MCF 10A (cell line): ENCODE measurements around the gene TEX13C. TPM values are rescaled to one million over a fixed set of nuclear protein-coding genes. Genes with fewer than 3 reads are reported as not detected.
"Not testable (repeated sequence)": the region's sequence is repeated elsewhere in the genome, so short reads cannot be mapped to it uniquely, and the experiment has no call there.

Experiments
- BruUV-seq: library from RNA; stranded (reverse); fragments of 400-500 nt; replicated peaks from 2 replicates; lab custom pipeline; 2021; lab: Mats Ljungman, UMichigan
- CTCF ChIA-PET: fragments of 300-600 bp; sonication (Branson Sonifier 250); formaldehyde crosslinking; extraction: SDS; loops from one replicate; lab custom pipeline; 2021; ENCODE audit warnings: antibody characterized with exemption, inconsistent platforms; lab: Yijun Ruan, JAX
- POLR2A ChIA-PET: fragments of 300-600, 350-650 bp; sonication (Branson Sonifier 250); formaldehyde crosslinking; extraction: SDS; loops from one replicate; lab custom pipeline; 2020; ENCODE audit warnings: antibody characterized with exemption, inconsistent platforms; lab: Yijun Ruan, JAX
- DNase-seq: peaks from one replicate; pipeline ENCODE4 v3.0.0-alpha.2; 2018; ENCODE audit not compliant: unreplicated experiment
- H3K27ac Mint-ChIP-seq: one replicate; pipeline ENCODE4 v1.8.0; 2022; ENCODE audit warnings: mild to moderate bottlenecking, low read depth, mixed read lengths; ENCODE audit not compliant: unreplicated experiment
- H3K27me3 Mint-ChIP-seq: one replicate; pipeline ENCODE4 v1.8.0; 2022; ENCODE audit warnings: mixed read lengths; ENCODE audit not compliant: insufficient read depth, unreplicated experiment
- H3K36me3 Mint-ChIP-seq: one replicate; pipeline ENCODE4 v1.8.0; 2022; ENCODE audit warnings: mild to moderate bottlenecking, moderate library complexity, mixed read lengths; ENCODE audit not compliant: insufficient read depth, unreplicated experiment
- H3K4me1 Mint-ChIP-seq: one replicate; pipeline ENCODE4 v1.8.0; 2022; ENCODE audit warnings: mixed read lengths; ENCODE audit not compliant: insufficient read depth, unreplicated experiment
- H3K4me3 Mint-ChIP-seq: one replicate; pipeline ENCODE4 v1.8.0; 2022; ENCODE audit warnings: mild to moderate bottlenecking, moderate library complexity, mixed read lengths; ENCODE audit not compliant: unreplicated experiment
- H3K9me3 Mint-ChIP-seq: one replicate; pipeline ENCODE4 v1.8.0; 2022; ENCODE audit warnings: mixed read lengths; ENCODE audit not compliant: unreplicated experiment
- CTCF ChIP-seq: fragments of 200-600 bp; IDR thresholded peaks from one replicate; pipeline ENCODE4 v1.8.0; 2022; ENCODE audit warnings: antibody characterized with exemption, mild to moderate bottlenecking; ENCODE audit not compliant: unreplicated experiment
- intact Hi-C: fragments of 100-400 bp; cut with micrococcal nuclease; formaldehyde crosslinking; loops from 2 replicates; pipeline ENCODE4 v1.14.1; 2022
- total RNA-seq: library from RNA; stranded (reverse); gene quantifications from 2 replicates; pipeline ENCODE4 v1.2.3, GENCODE V29; 2022

Gene TEX13C
- total RNA-seq, 1 experiment from 2014 or later, result not detected

DNA sequence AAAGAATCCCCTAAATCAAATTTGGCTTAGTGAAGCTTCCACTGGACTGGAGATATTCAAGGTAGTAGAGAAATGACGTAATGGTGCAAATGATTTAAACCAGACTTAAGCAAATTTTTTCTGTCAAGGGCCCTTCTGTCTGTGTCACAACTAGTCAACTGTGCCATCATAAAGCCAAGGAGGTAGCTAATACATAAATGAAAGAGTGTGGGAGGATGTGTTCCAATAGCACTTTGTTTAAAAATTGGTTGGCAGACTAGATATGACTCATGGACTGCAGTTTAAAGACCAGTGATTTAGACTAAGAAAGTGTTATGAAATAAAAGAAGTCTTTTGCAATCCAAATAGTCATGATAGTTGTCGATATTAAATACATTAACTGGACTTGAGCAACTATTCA, 24.3 kb upstream of the TEX13C start:
- TF ChIP-seq CTCF, result no peak
- BruUV-seq, result no TSS peak
- peak; percentile 57 for DNase-seq
- POLR2A ChIA-PET, result interaction anchor here (0.5 kb wide), 1 partner anchor 83 kb away, joined by 4 read pairs; no protein-coding TSS in a partner anchor
- Mint-ChIP-seq H3K4me3 (no peak overlapping the region), H3K36me3 (peaks cover 9% of the 10 kb centered on the region), H3K9me3 (no peaks in the 10 kb centered on the region), H3K27ac (peak overlapping the region; percentile 47), H3K27me3 (no peaks in the 10 kb centered on the region), H3K4me1 (peaks cover 21% of the 10 kb centered on the region)
- intact Hi-C loops, result no loop called here
- CTCF ChIA-PET, result interaction anchor here (0.8 kb wide), 1 partner anchor 34 kb away, joined by 3 read pairs; no protein-coding TSS in a partner anchor

GRCh38 chrX:125298871-125299270, 20.8 kb upstream of the TEX13C start:
- Mint-ChIP-seq H3K4me3 (no peak overlapping the region), H3K9me3 (no peaks in the 10 kb centered on the region), H3K4me1 (peaks cover 15% of the 10 kb centered on the region), H3K27me3 (no peaks in the 10 kb centered on the region), H3K27ac (no peak overlapping the region), H3K36me3 (peaks cover 9% of the 10 kb centered on the region)
- TF ChIP-seq CTCF, result no peak
- CTCF ChIA-PET, result no interaction called here
- intact Hi-C loops, result no loop called here
- DNase-seq, result no peak
- POLR2A ChIA-PET, result interaction anchor here (0.7 kb wide), 1 partner anchor 71 kb away, joined by 3 read pairs; no protein-coding TSS in a partner anchor
- BruUV-seq, result no TSS peak

GRCh38 chrX:125306335-125306866, 13.3 kb upstream of the TEX13C start:
- DNase-seq, result no peak
- ChIA-PET POLR2A (no interaction called here), CTCF (no interaction called here)
- H3K36me3 Mint-ChIP-seq, result no peaks in the 10 kb centered on the region
- intact Hi-C loops, result no loop called here
- H3K27ac Mint-ChIP-seq, result no peak overlapping the region
- no peak overlapping the region for H3K4me3 Mint-ChIP-seq
- H3K27me3 Mint-ChIP-seq, result no peaks in the 10 kb centered on the region
- no peaks in the 10 kb centered on the region for H3K4me1 Mint-ChIP-seq
- BruUV-seq, result no TSS peak
- H3K9me3 Mint-ChIP-seq, result peaks cover 15% of the 10 kb centered on the region
- TF ChIP-seq CTCF, result no peak

DNA sequence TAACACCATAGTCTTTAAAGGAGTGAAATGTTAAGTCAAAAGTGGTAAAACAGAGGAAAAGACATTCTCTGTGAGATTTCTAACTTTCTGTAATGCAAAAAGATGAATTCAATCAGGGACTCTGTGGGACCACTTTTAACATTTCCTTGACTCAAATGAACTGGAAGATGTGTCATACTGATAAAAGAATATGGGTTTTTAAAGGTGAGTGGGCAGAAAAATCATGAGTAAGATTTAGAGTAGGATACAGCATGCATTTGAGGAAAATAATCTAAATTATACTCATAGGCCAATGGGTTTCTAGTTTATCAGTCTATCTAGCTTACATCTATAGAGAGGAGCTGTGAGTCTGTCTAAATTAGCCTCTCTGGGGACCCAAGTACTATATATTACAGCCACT, 11.0 kb upstream of the TEX13C start:
- no peak for TF ChIP-seq CTCF
- Mint-ChIP-seq H3K4me1 (no peaks in the 10 kb centered on the region), H3K36me3 (no peaks in the 10 kb centered on the region), H3K9me3 (peaks cover 21% of the 10 kb centered on the region), H3K4me3 (no peak overlapping the region), H3K27ac (no peak overlapping the region), H3K27me3 (no peaks in the 10 kb centered on the region)
- intact Hi-C loops, result no loop called here
- DNase-seq, result no peak
- CTCF ChIA-PET, result no interaction called here
- POLR2A ChIA-PET, result no interaction called here
- no TSS peak for BruUV-seq

DNA sequence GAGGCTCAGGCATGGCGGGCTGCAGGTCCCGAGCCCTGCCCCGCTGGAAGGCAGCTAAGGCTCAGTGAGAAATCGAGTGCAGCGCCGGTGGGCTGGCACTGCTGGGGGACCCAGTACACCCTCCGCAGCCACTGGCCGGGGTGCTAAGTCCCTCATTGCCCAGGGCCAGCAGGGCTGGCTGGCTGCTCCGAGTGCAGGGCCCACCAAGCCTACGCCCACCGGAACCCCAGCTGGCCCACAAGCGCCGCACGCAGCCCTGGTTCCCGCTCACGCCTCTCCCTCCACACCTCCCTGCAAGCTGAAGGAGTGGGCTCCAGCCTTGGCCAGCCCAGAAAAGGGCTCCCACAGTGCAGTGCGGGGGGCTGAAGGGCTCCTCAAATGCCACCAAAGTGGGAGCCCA, 505 bp upstream of the TEX13C start:
- H3K4me1 Mint-ChIP-seq, POLR2A ChIA-PET, DNase-seq, H3K4me3 Mint-ChIP-seq, H3K36me3 Mint-ChIP-seq, intact Hi-C loops, CTCF ChIA-PET, BruUV-seq, H3K27me3 Mint-ChIP-seq, H3K27ac Mint-ChIP-seq, H3K9me3 Mint-ChIP-seq: not testable (repeated sequence)
